Activated CD8-positive, alpha-beta memory T cell treated with anti-CD3 and anti-CD28 coated beads, Interleukin-2, amount 10 ng/mL, durations not matched to agents 7 days and 5 days (primary cell): ENCODE measurements around the gene CDPF1. TPM values are rescaled to one million over a fixed set of nuclear protein-coding genes. Genes with fewer than 3 reads are reported as not detected.

ENCODE experiments used
- ATAC-seq: fragments of 150-1000 bp; cut with Tn5 transposase; one replicate; pipeline ENCODE4 v1.10.0; 2021; ENCODE audit warnings: moderate library complexity
- CTCF ChIA-PET: fragments of 350-600 bp; sonication (Branson Sonifier 250); formaldehyde crosslinking; loops from one replicate; lab custom pipeline; 2021; ENCODE audit warnings: antibody characterized with exemption; lab: Charles Lee
- DNase-seq: peaks from one replicate; pipeline ENCODE4 v3.0.0-alpha.2; 2020
- H3K27ac Mint-ChIP-seq: one replicate; pipeline ENCODE4 v1.8.0; 2021; ENCODE audit warnings: mild to moderate bottlenecking, mixed read lengths
- H3K27me3 Mint-ChIP-seq: one replicate; pipeline ENCODE4 v1.8.0; 2021; ENCODE audit warnings: mixed read lengths
- H3K36me3 Mint-ChIP-seq: one replicate; pipeline ENCODE4 v1.8.0; 2021; ENCODE audit warnings: mild to moderate bottlenecking, mixed read lengths
- H3K4me1 Mint-ChIP-seq: one replicate; pipeline ENCODE4 v1.8.0; 2021; ENCODE audit warnings: mixed read lengths
- H3K4me3 Mint-ChIP-seq: one replicate; pipeline ENCODE4 v1.8.0; 2021; ENCODE audit warnings: mild to moderate bottlenecking, moderate library complexity, mixed read lengths
- H3K9me3 Mint-ChIP-seq: one replicate; pipeline ENCODE4 v1.8.0; 2022; ENCODE audit warnings: low read depth, mixed read lengths
- total RNA-seq, 2 experiments: library from RNA; stranded (reverse); gene quantifications; one replicate each; pipeline ENCODE4 v1.2.3, GENCODE V29; 2021

The CDPF1 gene
- total RNA-seq, 2 experiments from 2014 or later, result 11.0 to 11.1 TPM

GRCh38 chr22:46240907-46241306 lies 9.2 kb downstream of the CDPF1 start:
- Mint-ChIP-seq H3K27me3 (no peaks in the 10 kb centered on the region), H3K27ac (no peak overlapping the region), H3K9me3 (no peaks in the 10 kb centered on the region), H3K36me3 (peaks cover 25% of the 10 kb centered on the region), H3K4me1 (peaks cover 26% of the 10 kb centered on the region), H3K4me3 (no peak overlapping the region)
- ATAC-seq (no peak), DNase-seq (no peak)
- CTCF ChIA-PET, result no interaction called here

GRCh38 chr22:46240506-46240905 lies 9.6 kb downstream of the CDPF1 start:
- ATAC-seq, result no peak
- H3K36me3 Mint-ChIP-seq, result peaks cover 25% of the 10 kb centered on the region
- no peaks in the 10 kb centered on the region for H3K27me3 Mint-ChIP-seq

GRCh38 chr22:46240073-46240472 lies 10.0 kb downstream of the CDPF1 start:
- DNase-seq, result no peak
- H3K4me3 Mint-ChIP-seq, result no peak overlapping the region
- H3K27ac Mint-ChIP-seq, result peak overlapping the region; percentile 69
- H3K4me1 Mint-ChIP-seq, result peaks cover 26% of the 10 kb centered on the region
- CTCF ChIA-PET, result interaction anchor here (1.6 kb wide), 2 partner anchors 10 kb away, joined by 4 read pairs; partner anchors contain the start of gene CDPF1
- peaks cover 25% of the 10 kb centered on the region for H3K36me3 Mint-ChIP-seq
- ATAC-seq, result peak; percentile 30
- no peaks in the 10 kb centered on the region for H3K9me3 Mint-ChIP-seq
- no peaks in the 10 kb centered on the region for H3K27me3 Mint-ChIP-seq

More at GRCh38 chr22:46240506-46240905, 9.6 kb downstream of the CDPF1 start:
- peaks cover 26% of the 10 kb centered on the region for H3K4me1 Mint-ChIP-seq
- DNase-seq, result no peak
- CTCF ChIA-PET, result interaction anchor here (1.6 kb wide), 1 partner anchor 10 kb away, joined by 4 read pairs; the partner anchor contains the start of gene CDPF1
- H3K4me3 Mint-ChIP-seq, result no peak overlapping the region
- H3K27ac Mint-ChIP-seq, result peak overlapping the region; percentile 69
- H3K9me3 Mint-ChIP-seq, result no peaks in the 10 kb centered on the region

- Mint-ChIP-seq H3K9me3 (no peaks in the 10 kb centered on the region), H3K4me1 (peaks cover 26% of the 10 kb centered on the region), H3K4me3 (no peak overlapping the region), H3K27me3 (no peaks in the 10 kb centered on the region), H3K36me3 (peaks cover 25% of the 10 kb centered on the region), H3K27ac (peak overlapping the region; percentile 69)
- peak; percentile 56 for DNase-seq
- ATAC-seq, result peak; percentile 58
- CTCF ChIA-PET, result interaction anchor here (1.2 to 1.6 kb wide), 3 partner anchors 10 to 57 kb away, joined by 3 to 4 read pairs (median 4); partner anchors contain the start of genes CDPF1 and GTSE1
These were observed 10.6 kb downstream of the CDPF1 start for GRCh38 chr22:46239261-46240048.

- Mint-ChIP-seq H3K4me1 (peaks cover 26% of the 10 kb centered on the region), H3K36me3 (peaks cover 25% of the 10 kb centered on the region), H3K4me3 (no peak overlapping the region), H3K9me3 (no peaks in the 10 kb centered on the region), H3K27me3 (no peaks in the 10 kb centered on the region), H3K27ac (no peak overlapping the region)
- no peak for ATAC-seq
- CTCF ChIA-PET, result interaction anchor here (1.2 to 1.6 kb wide), 2 partner anchors 9 to 58 kb away, joined by 3 to 4 read pairs; partner anchors contain the start of gene GTSE1
- no peak for DNase-seq
These were observed 11.6 kb downstream of the CDPF1 start for GRCh38 chr22:46238541-46238940.

- Mint-ChIP-seq H3K27ac (no peak overlapping the region), H3K27me3 (no peaks in the 10 kb centered on the region), H3K4me3 (no peak overlapping the region), H3K36me3 (peaks cover 25% of the 10 kb centered on the region), H3K4me1 (peaks cover 26% of the 10 kb centered on the region), H3K9me3 (no peaks in the 10 kb centered on the region)
- DNase-seq (no peak), ATAC-seq (no peak)
- CTCF ChIA-PET, result interaction anchor here (0.6 kb wide), 1 partner anchor 130 kb away, joined by 3 read pairs; no protein-coding TSS in a partner anchor
These were observed 12.5 kb downstream of the CDPF1 start for GRCh38 chr22:46237453-46238124.

GRCh38 chr22:46234969-46235368 lies 15.1 kb downstream of the CDPF1 start:
- Mint-ChIP-seq H3K4me3 (no peak overlapping the region), H3K27me3 (no peaks in the 10 kb centered on the region), H3K36me3 (peaks cover 24% of the 10 kb centered on the region), H3K4me1 (peaks cover 12% of the 10 kb centered on the region), H3K9me3 (no peaks in the 10 kb centered on the region), H3K27ac (no peak overlapping the region)
- CTCF ChIA-PET, result no interaction called here
- DNase-seq, result no peak
- no peak for ATAC-seq

GRCh38 chr22:46233231-46233630 lies 16.9 kb downstream of the CDPF1 start:
- DNase-seq, result no peak
- no peaks in the 10 kb centered on the region for H3K27me3 Mint-ChIP-seq
- H3K9me3 Mint-ChIP-seq, result no peaks in the 10 kb centered on the region
- peaks cover 15% of the 10 kb centered on the region for H3K36me3 Mint-ChIP-seq
- CTCF ChIA-PET, result no interaction called here
- no peak for ATAC-seq
- H3K4me3 Mint-ChIP-seq, result no peak overlapping the region
- H3K4me1 Mint-ChIP-seq, result no peaks in the 10 kb centered on the region
- H3K27ac Mint-ChIP-seq, result no peak overlapping the region

- no peak overlapping the region for H3K27ac Mint-ChIP-seq
- no peak overlapping the region for H3K4me3 Mint-ChIP-seq
- no peaks in the 10 kb centered on the region for H3K9me3 Mint-ChIP-seq
- no peaks in the 10 kb centered on the region for H3K4me1 Mint-ChIP-seq
- peaks cover 6% of the 10 kb centered on the region for H3K36me3 Mint-ChIP-seq
- CTCF ChIA-PET, result interaction anchor here (1.2 kb wide), 1 partner anchor 9 kb away, joined by 4 read pairs; no protein-coding TSS in a partner anchor
- no peaks in the 10 kb centered on the region for H3K27me3 Mint-ChIP-seq
- ATAC-seq (no peak), DNase-seq (no peak)
These were observed 19.7 kb downstream of the CDPF1 start for GRCh38 chr22:46230262-46230901.

- Mint-ChIP-seq H3K27ac (no peak overlapping the region), H3K4me1 (no peaks in the 10 kb centered on the region), H3K36me3 (peaks cover 6% of the 10 kb centered on the region), H3K4me3 (no peak overlapping the region), H3K27me3 (no peaks in the 10 kb centered on the region), H3K9me3 (no peaks in the 10 kb centered on the region)
- no peak for DNase-seq
- CTCF ChIA-PET, result interaction anchor here (1.2 kb wide), 1 partner anchor 9 kb away, joined by 4 read pairs; no protein-coding TSS in a partner anchor
- ATAC-seq, result no peak
These were observed 20.4 kb downstream of the CDPF1 start for GRCh38 chr22:46229701-46230100.

- H3K27ac Mint-ChIP-seq, result no peak overlapping the region
These were observed 23.5 kb downstream of the CDPF1 start for GRCh38 chr22:46226577-46226976.

GRCh38 chr22:46225631-46226030 lies 24.5 kb downstream of the CDPF1 start:
- peaks cover 3% of the 10 kb centered on the region for H3K4me1 Mint-ChIP-seq
- CTCF ChIA-PET, result no interaction called here
- no peak overlapping the region for H3K27ac Mint-ChIP-seq

More at GRCh38 chr22:46226577-46226976, 23.5 kb downstream of the CDPF1 start:
- H3K36me3 Mint-ChIP-seq, result peaks cover 6% of the 10 kb centered on the region
- no peak overlapping the region for H3K4me3 Mint-ChIP-seq
- no peak for ATAC-seq
- H3K4me1 Mint-ChIP-seq, result no peaks in the 10 kb centered on the region
- H3K27me3 Mint-ChIP-seq, result no peaks in the 10 kb centered on the region
- H3K9me3 Mint-ChIP-seq, result no peaks in the 10 kb centered on the region
- CTCF ChIA-PET, result no interaction called here
- no peak for DNase-seq

GRCh38 chr22:46224898-46225290 lies 25.2 kb downstream of the CDPF1 start:
- DNase-seq, result no peak
- CTCF ChIA-PET, result no interaction called here
- Mint-ChIP-seq H3K36me3 (peaks cover 16% of the 10 kb centered on the region), H3K9me3 (no peaks in the 10 kb centered on the region), H3K27ac (no peak overlapping the region), H3K27me3 (no peaks in the 10 kb centered on the region), H3K4me3 (no peak overlapping the region), H3K4me1 (peaks cover 6% of the 10 kb centered on the region)
- ATAC-seq, result no peak

More at GRCh38 chr22:46225631-46226030, 24.5 kb downstream of the CDPF1 start:
- Mint-ChIP-seq H3K27me3 (no peaks in the 10 kb centered on the region), H3K9me3 (no peaks in the 10 kb centered on the region), H3K4me3 (no peak overlapping the region), H3K36me3 (peaks cover 11% of the 10 kb centered on the region)
- ATAC-seq, result no peak
- no peak for DNase-seq
